Colon (tissue), 2 donors: ENCODE results near the gene APOBEC4.
"Not testable (repeated sequence)": the region's sequence is repeated elsewhere in the genome, so short reads cannot be mapped to it uniquely, and the experiment has no call there.

ENCODE experiments used
- FAIRE-seq: peaks from 2 replicates; lab custom pipeline; 2012; peaks lifted over from hg19 to GRCh38; lab: Jason Lieb, UNC
- donor health status: control.
- donor health status: control.

Gene APOBEC4

GRCh38 chr1:183633676-183634343 is 19.3 kb downstream of the APOBEC4 start:
- no peak for FAIRE-seq

- no peak for FAIRE-seq
These were observed 20.2 kb downstream of the APOBEC4 start for GRCh38 chr1:183632964-183633363.

- no peak for FAIRE-seq
These were observed 21.0 kb downstream of the APOBEC4 start for GRCh38 chr1:183632114-183632513.

GRCh38 chr1:183630748-183631147 is 22.4 kb downstream of the APOBEC4 start:
- no peak for FAIRE-seq

- no peak for FAIRE-seq
These were observed 24.6 kb downstream of the APOBEC4 start for GRCh38 chr1:183628537-183628936.

GRCh38 chr1:183626236-183626635 is 26.9 kb downstream of the APOBEC4 start:
- not testable (repeated sequence) for FAIRE-seq

- no peak for FAIRE-seq
These were observed 30.0 kb downstream of the APOBEC4 start for GRCh38 chr1:183622884-183623785.

- no peak for FAIRE-seq
These were observed 31.1 kb downstream of the APOBEC4 start for GRCh38 chr1:183622013-183622412.

GRCh38 chr1:183620311-183620710 is 32.8 kb downstream of the APOBEC4 start:
- FAIRE-seq, result no peak

GRCh38 chr1:183619781-183620180 is 33.3 kb downstream of the APOBEC4 start:
- no peak for FAIRE-seq

- not testable (repeated sequence) for FAIRE-seq
These were observed 34.9 kb downstream of the APOBEC4 start for GRCh38 chr1:183618202-183618601.

GRCh38 chr1:183612975-183613374 is 40.1 kb downstream of the APOBEC4 start:
- FAIRE-seq, result not testable (repeated sequence)

- FAIRE-seq, result no peak
These were observed 40.7 kb downstream of the APOBEC4 start for GRCh38 chr1:183612407-183612806.

- FAIRE-seq, result no peak
These were observed 42.1 kb downstream of the APOBEC4 start for GRCh38 chr1:183611021-183611420.

GRCh38 chr1:183609759-183610452 is 43.2 kb downstream of the APOBEC4 start:
- FAIRE-seq, result no peak

- no peak for FAIRE-seq
These were observed 43.8 kb downstream of the APOBEC4 start for GRCh38 chr1:183609313-183609712.

- FAIRE-seq, result no peak
These were observed 45.7 kb downstream of the APOBEC4 start for GRCh38 chr1:183607322-183607980.

GRCh38 chr1:183605904-183606303 is 47.2 kb downstream of the APOBEC4 start:
- FAIRE-seq, result no peak

GRCh38 chr1:183604815-183605214 is 48.3 kb downstream of the APOBEC4 start:
- FAIRE-seq, result no peak

- FAIRE-seq, result no peak
These were observed 48.9 kb downstream of the APOBEC4 start for GRCh38 chr1:183604038-183604808.

- FAIRE-seq, result no peak
These were observed 50.6 kb downstream of the APOBEC4 start for GRCh38 chr1:183602510-183602909.
